ENCODE results near the gene GRK5.
A peak's percentile ranks its signal among the peaks of the same experiment; 100 is the strongest.
"Not testable (repeated sequence)": the region's sequence is repeated elsewhere in the genome, so short reads cannot be mapped to it uniquely, and the experiment has no call there.

Gene GRK5

DNA sequence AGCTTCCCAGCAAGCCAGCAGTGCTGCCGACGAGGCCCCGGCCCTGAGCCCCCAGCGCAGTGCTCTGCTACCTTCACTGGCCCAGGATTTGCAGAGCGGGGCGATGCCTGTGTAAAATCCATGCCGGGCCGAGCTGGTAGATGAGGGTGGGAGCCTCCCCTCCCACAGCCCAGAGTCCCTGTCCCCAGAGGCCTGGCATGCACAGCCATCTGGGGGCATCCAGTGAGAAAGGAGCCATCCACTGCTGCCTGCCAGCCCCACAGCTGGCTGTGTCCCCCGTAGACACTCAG lies 218.5 kb downstream of the GRK5 start:
- FAIRE-seq: no peak

DNA sequence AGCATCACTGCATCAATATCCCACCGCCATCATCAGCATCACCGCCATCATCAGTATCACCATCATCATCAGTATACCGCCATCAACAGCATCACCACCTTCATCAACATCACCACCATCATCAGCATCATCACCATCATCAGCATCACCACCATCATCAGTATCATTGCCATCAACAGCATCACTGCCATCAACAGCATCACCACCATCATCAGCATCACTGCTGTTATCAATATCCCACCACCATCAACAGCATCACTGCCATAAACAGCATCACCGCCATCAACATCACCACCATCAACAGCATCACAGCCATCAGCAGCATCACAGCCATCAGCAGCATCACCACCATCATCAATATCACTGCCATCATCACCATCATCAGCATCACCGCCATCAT lies 219.3 kb downstream of the GRK5 start:
- FAIRE-seq (no peak), DNase-seq (ENCODE audit: insufficient read length) (no peak)
- TF ChIP-seq POLR2A (IDR thresholded peaks at IDR 0.05; ENCODE audit: low read depth, low read length): no peak
- TF ChIP-seq POLR2AphosphoS5 (IDR thresholded peaks at IDR 0.05; ENCODE audit: low read depth, low read length): no peak
- no peak for TF ChIP-seq TAF1 (IDR thresholded peaks at IDR 0.05; ENCODE audit: borderline replicate concordance, low read depth, low read length)

More for the DNA sequence above, 218.5 kb downstream of the GRK5 start:
- no peak for DNase-seq (ENCODE audit: insufficient read length)
- no peak for TF ChIP-seq POLR2A (IDR thresholded peaks at IDR 0.05; ENCODE audit: low read depth, low read length)
- no peak for TF ChIP-seq TAF1 (IDR thresholded peaks at IDR 0.05; ENCODE audit: borderline replicate concordance, low read depth, low read length)
- no peak for TF ChIP-seq POLR2AphosphoS5 (IDR thresholded peaks at IDR 0.05; ENCODE audit: low read depth, low read length)

DNA sequence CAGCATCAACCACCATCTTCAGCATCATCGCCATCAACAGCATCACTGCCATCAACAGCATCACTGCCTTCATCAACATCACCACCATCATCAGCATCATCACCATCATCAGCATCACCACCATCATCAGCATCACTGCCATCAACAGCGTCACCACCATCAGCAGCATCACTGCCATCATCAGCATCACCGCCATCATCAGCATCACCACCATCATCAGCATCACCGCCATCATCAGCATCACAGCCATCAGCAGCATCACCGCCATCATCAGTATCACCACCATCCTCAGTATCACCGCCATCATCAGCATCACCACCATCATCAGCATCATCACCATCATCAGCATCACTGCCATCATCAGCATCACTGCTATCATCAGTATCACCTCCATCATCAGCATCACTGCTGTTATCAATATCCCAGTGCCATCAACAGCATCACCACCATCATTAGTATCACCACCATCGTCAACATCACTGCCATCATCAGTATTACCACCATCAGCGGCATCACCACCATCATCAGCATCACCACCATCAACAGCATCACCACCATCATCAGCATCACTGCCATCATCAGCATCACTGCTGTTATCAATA lies 220.0 kb downstream of the GRK5 start:
- FAIRE-seq (peak; percentile 17), DNase-seq (ENCODE audit: insufficient read length) (no peak)
- TF ChIP-seq TAF1 (IDR thresholded peaks at IDR 0.05; ENCODE audit: borderline replicate concordance, low read depth, low read length) (no peak), POLR2AphosphoS5 (IDR thresholded peaks at IDR 0.05; ENCODE audit: low read depth, low read length) (no peak), POLR2A (IDR thresholded peaks at IDR 0.05; ENCODE audit: low read depth, low read length) (no peak)

DNA sequence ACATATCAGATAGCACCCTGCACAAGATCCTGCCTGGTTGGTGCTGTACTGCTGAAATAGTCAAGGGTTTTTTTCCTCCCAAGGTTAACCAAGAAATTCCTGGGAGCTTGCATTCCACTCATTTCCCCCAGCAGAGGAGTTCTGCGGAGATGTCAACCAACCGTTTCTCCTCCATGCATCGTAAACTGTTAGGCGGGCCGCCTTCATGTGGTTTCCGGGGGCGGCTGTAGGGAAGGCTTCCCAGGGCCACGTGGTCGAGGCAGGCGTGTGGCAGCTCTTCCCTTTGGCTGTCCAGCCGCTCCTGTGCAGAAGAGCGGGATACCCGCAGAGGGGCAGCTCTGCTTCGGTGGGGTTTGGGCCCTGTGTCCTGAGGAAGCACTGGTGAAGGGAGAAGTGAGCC lies 221.4 kb downstream of the GRK5 start:
- FAIRE-seq (no peak), DNase-seq (ENCODE audit: insufficient read length) (no peak)
- no peak for TF ChIP-seq POLR2A (IDR thresholded peaks at IDR 0.05; ENCODE audit: low read depth, low read length)

DNA sequence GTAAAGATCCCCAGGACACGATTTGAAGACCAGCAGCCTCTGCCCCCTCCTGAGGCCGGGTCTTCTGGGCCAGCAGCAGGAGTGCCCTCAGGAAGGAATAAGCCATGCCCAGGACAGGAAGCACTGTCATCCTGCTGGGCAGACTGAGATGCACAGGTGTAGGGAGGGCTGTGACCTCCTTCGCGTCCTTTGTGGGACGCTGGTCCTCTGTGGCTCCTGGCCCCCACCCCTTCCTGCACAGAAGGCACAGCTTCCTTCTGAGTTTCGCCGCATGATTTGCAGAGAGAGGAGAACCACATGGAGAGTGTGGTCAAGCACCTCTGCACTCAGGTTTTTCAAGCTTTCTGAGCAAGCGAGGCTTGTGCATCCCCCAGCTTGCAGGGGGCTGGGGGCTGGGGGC lies 222.4 kb downstream of the GRK5 start:
- no peak for TF ChIP-seq TAF1 (IDR thresholded peaks at IDR 0.05; ENCODE audit: borderline replicate concordance, low read depth, low read length)
- no peak for TF ChIP-seq POLR2AphosphoS5 (IDR thresholded peaks at IDR 0.05; ENCODE audit: low read depth, low read length)
- no peak for TF ChIP-seq POLR2A (IDR thresholded peaks at IDR 0.05; ENCODE audit: low read depth, low read length)
- DNase-seq (ENCODE audit: insufficient read length) (no peak), FAIRE-seq (no peak)

DNA sequence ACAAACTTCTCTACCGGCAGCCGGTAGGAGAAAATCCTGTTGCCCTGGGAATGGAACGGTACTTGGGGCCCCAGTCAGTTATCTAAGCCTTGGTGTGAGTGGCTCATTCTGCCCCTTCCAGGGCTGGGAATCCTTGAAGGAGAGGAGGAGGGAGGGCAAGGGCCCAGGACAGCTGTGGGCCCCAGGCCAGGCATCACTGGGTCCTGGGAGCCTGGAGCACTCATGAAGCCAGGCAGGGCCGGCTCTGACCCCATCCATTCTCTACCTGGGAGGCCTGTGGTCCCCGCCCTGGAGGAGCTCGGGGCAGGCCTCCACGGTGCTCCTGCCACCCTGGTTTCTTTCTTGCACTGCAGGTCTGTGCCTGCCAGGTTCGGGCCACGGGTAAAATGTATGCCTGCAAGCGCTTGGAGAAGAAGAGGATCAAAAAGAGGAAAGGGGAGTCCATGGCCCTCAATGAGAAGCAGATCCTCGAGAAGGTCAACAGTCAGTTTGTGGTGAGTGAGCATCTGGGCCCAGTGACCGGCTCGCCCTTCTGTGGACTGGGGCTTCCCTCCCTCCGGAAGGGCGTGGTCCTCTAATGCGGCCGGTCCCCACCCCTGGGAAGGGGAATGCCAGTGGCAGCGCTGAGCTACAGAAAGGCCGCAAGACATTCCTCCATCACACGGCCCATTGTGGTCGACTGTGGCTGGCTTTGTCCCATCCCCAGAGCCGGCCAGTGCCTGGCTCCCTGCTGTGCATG lies 223.8 kb downstream of the GRK5 start:
- TF ChIP-seq POLR2A (IDR thresholded peaks at IDR 0.05; ENCODE audit: low read depth, low read length) (no peak), TAF1 (IDR thresholded peaks at IDR 0.05; ENCODE audit: borderline replicate concordance, low read depth, low read length) (no peak), POLR2AphosphoS5 (IDR thresholded peaks at IDR 0.05; ENCODE audit: low read depth, low read length) (no peak)
- DNase-seq (ENCODE audit: insufficient read length) (no peak), FAIRE-seq (no peak)

DNA sequence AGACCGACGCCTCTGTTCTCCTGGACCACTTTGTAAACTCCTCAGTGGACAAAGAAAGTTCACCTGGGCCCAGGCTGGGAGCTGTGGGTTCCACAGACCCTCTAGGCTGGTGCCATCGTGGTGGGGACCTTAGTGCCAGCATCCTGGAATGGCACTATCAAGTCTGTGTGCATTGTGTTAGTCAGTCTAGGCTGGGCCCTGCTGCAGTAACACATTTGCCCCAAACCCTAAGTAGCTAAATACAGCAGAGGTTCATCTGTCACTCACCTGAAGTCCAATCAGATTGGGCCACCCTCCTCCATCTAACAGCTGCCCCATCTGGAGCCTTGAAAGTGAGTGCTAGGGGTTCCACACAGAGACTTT lies 224.4 kb downstream of the GRK5 start:
- DNase-seq (ENCODE audit: insufficient read length): no peak
- FAIRE-seq: no peak
- TF ChIP-seq POLR2A (IDR thresholded peaks at IDR 0.05; ENCODE audit: low read depth, low read length): no peak

DNA sequence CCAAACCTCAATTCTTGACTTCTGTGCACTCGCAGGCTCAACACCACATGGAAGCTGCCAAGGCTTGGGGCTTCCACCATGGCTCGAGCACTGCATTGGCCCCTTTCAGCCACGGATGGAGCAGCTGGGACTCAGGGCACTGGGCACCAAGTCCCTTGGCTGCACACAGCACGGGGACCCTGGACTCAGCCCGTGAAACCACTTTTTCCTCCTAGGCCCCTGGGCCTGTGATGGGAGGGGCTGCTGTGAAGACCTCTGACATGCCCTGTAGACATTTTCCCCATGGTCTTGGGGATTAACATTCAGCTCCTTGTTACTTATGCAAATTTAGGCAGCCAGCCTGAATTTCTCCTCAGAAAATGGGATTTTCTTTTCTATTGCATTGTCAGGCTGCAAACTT lies 227.6 kb downstream of the GRK5 start:
- not testable (repeated sequence) for FAIRE-seq; DNase-seq (ENCODE audit: insufficient read length)

DNA sequence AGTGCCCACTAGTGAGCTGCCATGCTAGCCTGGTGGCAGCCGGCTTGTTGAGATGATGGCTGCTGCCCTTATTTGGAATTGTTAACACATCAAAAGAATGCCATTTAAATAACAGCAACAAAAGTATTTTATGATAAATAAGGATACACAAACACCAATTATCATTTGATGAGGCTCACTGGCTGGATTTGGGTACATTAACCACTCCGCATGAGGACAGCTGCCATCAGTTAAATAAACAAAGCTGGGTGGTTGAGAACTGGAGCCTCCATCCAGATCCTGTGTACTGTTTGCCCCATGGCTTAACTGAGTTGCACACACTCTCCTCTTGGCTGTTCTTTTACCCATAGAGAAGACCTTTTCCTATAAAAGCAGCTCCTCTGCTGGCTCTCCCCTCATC lies 231.3 kb downstream of the GRK5 start:
- no peak for DNase-seq (ENCODE audit: insufficient read length)
- TF ChIP-seq POLR2AphosphoS5 (IDR thresholded peaks at IDR 0.05; ENCODE audit: low read depth, low read length): no peak
- no peak for TF ChIP-seq POLR2A (IDR thresholded peaks at IDR 0.05; ENCODE audit: low read depth, low read length)
- no peak for TF ChIP-seq TAF1 (IDR thresholded peaks at IDR 0.05; ENCODE audit: borderline replicate concordance, low read depth, low read length)
- FAIRE-seq: no peak

DNA sequence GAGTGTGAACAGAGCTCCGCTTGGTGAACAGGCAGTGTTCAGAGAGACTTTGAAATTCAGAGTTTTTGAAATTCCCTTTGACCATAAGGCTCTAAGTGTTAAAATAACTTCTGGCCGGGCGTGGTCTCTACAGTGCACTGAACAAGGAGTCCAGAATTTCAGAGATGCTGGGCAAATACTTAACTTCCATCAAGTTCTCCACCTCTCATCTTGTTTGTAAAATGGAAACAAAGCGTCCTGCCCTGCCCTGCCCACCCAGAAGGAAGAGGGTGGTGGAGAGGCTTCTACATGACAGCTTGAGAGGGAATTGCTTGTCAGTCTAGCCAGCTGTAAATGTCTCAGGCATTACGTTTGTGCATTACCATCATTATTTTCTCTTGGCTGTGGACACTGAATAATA lies 232.6 kb downstream of the GRK5 start:
- FAIRE-seq (no peak), DNase-seq (ENCODE audit: insufficient read length) (no peak)
- TF ChIP-seq POLR2A (IDR thresholded peaks at IDR 0.05; ENCODE audit: low read depth, low read length): no peak

DNA sequence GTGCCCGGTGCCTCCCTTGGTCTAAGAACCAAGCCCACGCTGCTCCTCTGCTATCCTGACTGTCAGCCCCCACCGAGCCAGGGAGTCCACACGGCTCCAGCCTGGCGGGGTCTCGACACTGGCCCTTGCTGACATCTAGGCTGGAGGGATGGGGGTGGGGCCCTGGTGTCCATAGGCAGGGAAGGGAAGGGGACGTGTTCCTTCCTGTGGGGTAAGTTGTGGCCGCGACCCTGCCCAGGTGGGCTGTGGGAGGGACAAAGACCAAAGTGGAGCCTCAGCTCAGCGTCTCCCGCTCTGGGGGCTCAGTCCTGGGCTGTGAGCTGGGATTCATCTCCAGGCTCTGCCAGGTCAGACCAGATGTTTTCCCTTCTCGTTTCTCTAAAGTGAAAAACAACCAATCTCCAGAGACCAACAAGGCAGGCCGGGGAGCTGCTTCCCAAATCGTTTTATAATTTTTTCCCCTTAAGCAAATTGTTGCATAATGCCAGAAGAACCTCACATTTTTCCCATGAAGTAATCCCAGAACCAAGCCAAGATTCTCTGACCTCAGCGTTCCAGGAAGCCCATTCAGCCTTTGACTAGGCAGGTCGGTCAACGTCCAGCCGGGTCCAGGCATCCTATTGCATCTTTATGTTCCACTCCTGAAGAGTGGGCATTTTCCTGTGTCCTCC lies 233.9 kb downstream of the GRK5 start:
- TF ChIP-seq POLR2A (IDR thresholded peaks at IDR 0.05; ENCODE audit: low read depth, low read length): no peak
- no peak for TF ChIP-seq POLR2AphosphoS5 (IDR thresholded peaks at IDR 0.05; ENCODE audit: low read depth, low read length)
- no peak for TF ChIP-seq TAF1 (IDR thresholded peaks at IDR 0.05; ENCODE audit: borderline replicate concordance, low read depth, low read length)
- DNase-seq (ENCODE audit: insufficient read length): no peak
- FAIRE-seq: no peak

DNA sequence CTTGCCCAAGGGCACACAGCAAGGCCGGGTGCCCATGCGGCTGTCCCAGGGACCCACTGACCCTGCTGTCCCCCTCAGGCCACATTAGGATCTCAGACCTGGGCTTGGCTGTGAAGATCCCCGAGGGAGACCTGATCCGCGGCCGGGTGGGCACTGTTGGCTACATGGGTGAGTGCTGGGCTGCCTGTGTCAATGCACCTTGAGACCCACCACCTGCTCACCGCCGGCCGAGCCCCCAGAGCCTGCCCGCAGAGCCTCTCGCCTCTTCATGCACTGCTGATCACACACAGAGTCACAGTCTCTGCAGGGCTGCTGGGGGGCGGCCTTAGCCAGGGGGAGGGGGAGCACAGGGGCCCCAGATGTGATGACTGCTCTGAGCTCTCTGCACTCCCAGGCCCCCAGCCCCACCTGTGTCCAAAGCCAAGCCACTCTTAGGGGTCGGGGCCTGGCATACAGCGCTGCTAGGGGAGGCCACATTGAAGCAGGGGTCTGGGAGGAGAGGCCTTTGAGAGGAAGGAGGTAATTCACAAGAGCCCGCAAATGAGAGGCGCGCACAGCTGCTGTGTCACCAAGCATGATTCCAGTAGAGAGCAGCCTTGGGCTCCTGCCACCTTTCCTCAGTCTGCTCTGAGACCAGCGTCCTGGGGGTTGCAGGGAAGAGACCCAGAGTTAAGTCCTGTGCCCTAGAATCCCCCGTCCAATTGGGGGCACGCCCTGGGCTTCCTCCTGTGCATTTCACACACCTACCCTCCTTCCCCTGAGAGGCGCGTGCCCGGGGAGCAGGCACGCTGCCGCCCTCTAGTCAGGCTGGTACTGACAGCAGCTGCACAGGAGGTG lies 234.8 kb downstream of the GRK5 start:
- TF ChIP-seq POLR2A (IDR thresholded peaks at IDR 0.05; ENCODE audit: low read depth, low read length) (peak; percentile 25; the same call in 1 of the 2 replicates), TAF1 (IDR thresholded peaks at IDR 0.05; ENCODE audit: borderline replicate concordance, low read depth, low read length) (no peak)
- FAIRE-seq (no peak), DNase-seq (ENCODE audit: insufficient read length) (no peak)

All from GM12892 (cell line).